ENCODE measurements around the gene BCL2L12.

The BCL2L12 gene

GRCh38 chr19:49657493-49658138, 8.1 kb upstream of the BCL2L12 start:
- Histone ChIP-seq H3K9me3 (ENCODE audit: low read depth, low read length) (no peaks in the 10 kb centered on the region), H3K4me3 (no peak overlapping the region), H3K9ac (ENCODE audit: insufficient read length) (no peak overlapping the region), H3K27ac (no peak overlapping the region), H3K36me3 (ENCODE audit: insufficient read depth, low read length) (peaks cover 79% of the 10 kb centered on the region)
- no peak for DNase-seq (ENCODE audit: low read depth, low spot score)
- TF ChIP-seq POLR2AphosphoS5 (IDR thresholded peaks at IDR 0.05; ENCODE audit: borderline replicate concordance, low read depth, low read length) (no peak), FOXP2 (optimal IDR thresholded peaks at IDR 0.05; ENCODE audit: control extremely low read depth, extremely low read length, insufficient read depth) (no peak), EZH2 (IDR thresholded peaks at IDR 0.05) (no peak)

DNA sequence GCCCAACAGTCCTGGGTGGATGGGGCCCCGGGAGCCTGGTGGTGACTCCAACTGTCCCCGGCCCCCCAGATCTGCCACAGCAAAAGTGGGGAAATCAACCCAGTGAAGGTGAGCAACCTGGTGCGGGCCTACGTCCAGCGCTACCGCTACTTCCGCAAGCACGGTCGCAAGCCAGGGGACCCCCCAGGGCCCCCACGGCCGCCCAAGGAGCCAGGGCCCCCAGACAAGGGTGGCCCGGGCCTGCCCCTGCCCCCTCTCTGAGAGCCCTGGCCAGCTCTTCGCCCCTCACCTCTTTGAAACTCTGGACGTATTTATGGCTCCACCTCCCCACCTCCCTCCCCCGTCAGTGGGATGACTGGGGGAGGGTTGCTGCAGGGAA, 7.6 kb upstream of the BCL2L12 start:
- no peak for DNase-seq (ENCODE audit: low read depth, low spot score)
- H3K9ac ChIP-seq (ENCODE audit: insufficient read length), result no peak overlapping the region
- H3K36me3 ChIP-seq (ENCODE audit: insufficient read depth, low read length), result peaks cover 76% of the 10 kb centered on the region
- H3K27ac ChIP-seq, result no peak overlapping the region
- H3K4me3 ChIP-seq, result no peak overlapping the region
- no peak for TF ChIP-seq POLR2AphosphoS5 (IDR thresholded peaks at IDR 0.05; ENCODE audit: borderline replicate concordance, low read depth, low read length)
- TF ChIP-seq FOXP2 (optimal IDR thresholded peaks at IDR 0.05; ENCODE audit: control extremely low read depth, extremely low read length, insufficient read depth), result no peak
- no peaks in the 10 kb centered on the region for H3K9me3 ChIP-seq (ENCODE audit: low read depth, low read length)

DNA sequence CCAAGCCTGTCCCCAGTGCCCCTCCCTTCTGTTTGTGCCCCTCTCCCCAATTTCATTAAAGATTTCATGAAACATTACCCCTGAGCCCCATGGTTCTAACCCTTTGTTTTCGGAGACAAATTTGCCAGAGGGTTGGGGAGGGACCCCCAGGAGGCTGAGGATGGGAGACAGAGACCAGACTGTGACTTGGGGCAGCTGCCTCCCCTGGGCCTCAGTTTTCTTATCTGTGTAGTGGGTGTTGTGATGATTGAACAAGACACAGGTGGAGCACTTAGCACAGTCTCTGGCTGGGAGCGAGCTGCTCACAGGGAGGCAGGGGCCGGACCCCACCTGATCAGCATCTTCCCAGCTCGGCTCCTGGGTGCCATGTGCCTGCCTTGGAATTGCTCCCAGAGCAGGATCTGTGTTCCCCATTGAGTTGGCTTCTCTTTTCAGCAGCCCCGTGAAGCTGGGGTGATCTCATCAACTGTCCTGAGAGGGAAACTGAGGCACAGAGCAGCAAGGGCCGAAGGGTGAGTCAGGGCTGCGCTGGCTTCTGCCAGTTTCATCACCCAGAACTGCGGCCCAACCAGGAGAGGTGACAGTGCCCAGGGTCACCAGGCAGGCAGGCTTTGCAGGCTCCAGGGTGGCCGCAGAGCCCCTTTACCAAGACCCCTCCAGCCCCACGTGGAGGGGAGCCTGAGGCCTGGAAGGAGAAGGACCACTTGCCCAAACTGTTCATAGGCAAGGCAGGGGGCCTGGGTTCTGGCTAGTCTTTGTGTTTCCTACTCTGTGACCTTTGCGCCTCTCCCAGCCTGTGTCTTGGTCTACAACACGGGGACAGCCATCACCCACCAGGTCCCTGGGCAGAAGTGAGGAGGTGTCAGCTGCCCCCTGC, 6.9 kb upstream of the BCL2L12 start:
- peaks cover 69% of the 10 kb centered on the region for H3K36me3 ChIP-seq (ENCODE audit: insufficient read depth, low read length)
- TF ChIP-seq FOXP2 (optimal IDR thresholded peaks at IDR 0.05; ENCODE audit: control extremely low read depth, extremely low read length, insufficient read depth) (no peak), POLR2AphosphoS5 (IDR thresholded peaks at IDR 0.05; ENCODE audit: borderline replicate concordance, low read depth, low read length) (no peak; the same call in 1 of the 2 replicates), EZH2 (IDR thresholded peaks at IDR 0.05) (no peak)
- no peak for DNase-seq (ENCODE audit: low read depth, low spot score)
- H3K4me3 ChIP-seq, result no peak overlapping the region
- no peak overlapping the region for H3K9ac ChIP-seq (ENCODE audit: insufficient read length)
- no peak overlapping the region for H3K27ac ChIP-seq
- H3K9me3 ChIP-seq (ENCODE audit: low read depth, low read length), result no peaks in the 10 kb centered on the region

GRCh38 chr19:49660338-49660961, 5.3 kb upstream of the BCL2L12 start:
- Histone ChIP-seq H3K36me3 (ENCODE audit: insufficient read depth, low read length) (peaks cover 55% of the 10 kb centered on the region), H3K9ac (ENCODE audit: insufficient read length) (no peak overlapping the region), H3K9me3 (ENCODE audit: low read depth, low read length) (no peaks in the 10 kb centered on the region), H3K27ac (no peak overlapping the region), H3K4me3 (no peak overlapping the region)
- DNase-seq (ENCODE audit: low read depth, low spot score), result no peak
- TF ChIP-seq POLR2AphosphoS5 (IDR thresholded peaks at IDR 0.05; ENCODE audit: borderline replicate concordance, low read depth, low read length) (no peak; the same call in 1 of the 2 replicates), EZH2 (IDR thresholded peaks at IDR 0.05) (no peak), FOXP2 (optimal IDR thresholded peaks at IDR 0.05; ENCODE audit: control extremely low read depth, extremely low read length, insufficient read depth) (no peak)

DNA sequence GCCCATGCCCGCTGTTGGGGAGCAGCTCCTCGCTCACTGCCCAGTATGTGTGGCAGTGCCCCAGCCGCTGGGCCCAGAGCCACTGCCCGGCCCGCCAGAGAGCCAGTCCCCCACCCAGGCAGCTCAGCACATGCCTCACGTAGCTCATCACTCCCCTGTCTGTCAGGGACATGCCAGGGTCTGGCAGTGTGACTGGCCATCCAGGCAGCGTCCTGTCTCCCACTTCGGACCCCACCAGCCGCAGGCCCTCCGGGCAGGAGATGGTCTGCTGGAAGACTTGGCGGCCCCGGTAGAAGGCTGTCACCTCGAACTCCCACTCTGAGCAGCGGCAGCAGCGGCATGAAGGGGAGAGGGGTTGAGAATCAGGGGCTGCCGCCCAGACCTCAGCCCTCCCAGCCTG, 3.7 kb upstream of the BCL2L12 start:
- peaks cover 44% of the 10 kb centered on the region for H3K36me3 ChIP-seq (ENCODE audit: insufficient read depth, low read length)
- DNase-seq (ENCODE audit: low read depth, low spot score), result no peak
- no peak for TF ChIP-seq EZH2 (IDR thresholded peaks at IDR 0.05)
- no peak for TF ChIP-seq FOXP2 (optimal IDR thresholded peaks at IDR 0.05; ENCODE audit: control extremely low read depth, extremely low read length, insufficient read depth)
- TF ChIP-seq POLR2AphosphoS5 (IDR thresholded peaks at IDR 0.05; ENCODE audit: borderline replicate concordance, low read depth, low read length), result no peak
- no peak overlapping the region for H3K9ac ChIP-seq (ENCODE audit: insufficient read length)
- H3K4me3 ChIP-seq, result no peak overlapping the region
- H3K27ac ChIP-seq, result no peak overlapping the region
- H3K9me3 ChIP-seq (ENCODE audit: low read depth, low read length), result no peaks in the 10 kb centered on the region

GRCh38 chr19:49663224-49663623, 2.5 kb upstream of the BCL2L12 start:
- Histone ChIP-seq H3K27ac (no peak overlapping the region), H3K9ac (ENCODE audit: insufficient read length) (no peak overlapping the region), H3K9me3 (ENCODE audit: low read depth, low read length) (no peaks in the 10 kb centered on the region), H3K4me3 (no peak overlapping the region), H3K36me3 (ENCODE audit: insufficient read depth, low read length) (peaks cover 43% of the 10 kb centered on the region)
- no peak for DNase-seq (ENCODE audit: low read depth, low spot score)
- no peak for TF ChIP-seq EZH2 (IDR thresholded peaks at IDR 0.05)
- TF ChIP-seq POLR2AphosphoS5 (IDR thresholded peaks at IDR 0.05; ENCODE audit: borderline replicate concordance, low read depth, low read length), result no peak
- no peak for TF ChIP-seq FOXP2 (optimal IDR thresholded peaks at IDR 0.05; ENCODE audit: control extremely low read depth, extremely low read length, insufficient read depth)

DNA sequence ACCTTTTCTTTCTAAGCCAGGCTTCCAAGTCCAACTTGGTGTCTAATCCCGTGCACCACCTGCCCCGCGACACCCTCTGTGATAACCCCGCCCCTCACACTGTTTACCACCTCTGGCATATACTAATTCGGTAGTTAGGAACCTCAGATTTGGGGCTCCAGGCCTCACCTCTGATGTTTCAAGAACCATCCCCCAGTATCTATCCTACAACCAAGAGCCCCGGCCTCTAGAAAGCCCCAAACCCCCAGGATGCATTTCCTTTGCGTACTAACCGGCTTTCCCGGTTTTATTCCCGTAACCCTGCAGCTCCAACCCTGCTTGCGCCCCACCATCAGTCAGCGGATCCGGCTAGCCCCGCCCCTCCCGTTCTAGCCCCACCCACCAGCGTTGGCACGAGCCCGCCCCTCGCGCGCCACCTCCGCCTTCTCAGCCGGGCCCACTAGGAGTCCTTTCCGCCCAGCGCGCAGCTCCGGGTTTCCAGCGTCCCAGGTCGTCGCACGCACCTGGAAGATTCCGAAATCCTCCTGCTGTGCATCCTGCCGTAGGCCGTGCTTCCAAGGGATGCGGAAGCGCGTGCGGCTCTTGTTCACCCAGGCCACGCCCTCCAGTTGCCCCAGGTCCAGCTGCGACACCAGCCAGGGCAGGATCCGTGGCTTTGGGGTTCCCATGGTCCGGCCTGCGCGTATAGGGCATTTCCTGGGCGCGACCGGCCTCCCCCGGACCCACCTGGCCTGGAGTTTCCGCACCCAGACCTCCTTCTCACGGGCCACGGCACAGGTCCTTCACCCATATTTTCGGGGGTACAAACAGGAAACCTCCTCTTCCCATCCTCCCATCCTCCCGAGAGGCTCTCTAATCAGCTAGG, 1.3 kb upstream of the BCL2L12 start:
- Histone ChIP-seq H3K36me3 (ENCODE audit: insufficient read depth, low read length) (peaks cover 37% of the 10 kb centered on the region), H3K9ac (ENCODE audit: insufficient read length) (peak overlapping the region; percentile 75), H3K27ac (peak overlapping the region; percentile 62; the same call in 1 of the 2 replicates), H3K9me3 (ENCODE audit: low read depth, low read length) (no peaks in the 10 kb centered on the region), H3K4me3 (peak overlapping the region; percentile 95)
- no peak for DNase-seq (ENCODE audit: low read depth, low spot score)
- TF ChIP-seq FOXP2 (optimal IDR thresholded peaks at IDR 0.05; ENCODE audit: control extremely low read depth, extremely low read length, insufficient read depth) (no peak), EZH2 (IDR thresholded peaks at IDR 0.05) (no peak), POLR2AphosphoS5 (IDR thresholded peaks at IDR 0.05; ENCODE audit: borderline replicate concordance, low read depth, low read length) (peak; percentile 82)

Data from SK-N-MC (cell line).